ENCODE measurements around the gene STK10.

STK10 gene

DNA sequence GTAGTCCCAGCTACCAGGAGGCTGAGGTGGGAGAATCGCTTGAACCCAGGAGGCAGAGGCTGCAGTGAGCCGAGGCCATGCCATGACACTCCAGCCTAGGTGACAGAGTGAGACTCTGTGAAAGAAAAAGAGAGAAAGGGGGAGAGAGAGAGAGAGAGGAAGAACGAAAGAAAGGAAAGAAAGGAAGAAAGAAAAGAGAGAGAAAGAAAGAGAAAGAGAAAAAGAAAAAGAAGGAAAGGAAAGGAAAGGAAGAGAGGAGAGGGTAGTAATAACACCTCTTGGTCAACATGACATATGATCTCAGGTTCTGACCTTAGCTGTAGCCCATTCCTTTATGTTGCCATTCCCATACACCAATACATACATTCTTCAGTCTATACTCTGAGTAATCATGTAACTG, 195.7 kb downstream of the STK10 start:
- DNase-seq (ENCODE audit: extremely low read depth in 1 of 2, low read depth in 1 of 2): no peak
